ENCODE measurements around the gene FCMR. TPM values are rescaled to one million over a fixed set of nuclear protein-coding genes. Genes with fewer than 3 reads are reported as not detected.

The FCMR gene
- total and polyA plus RNA-seq, 2 donors (not counting 1 experiment from before 2014, with no cell fraction given), result 711 to 931 TPM

GRCh38 chr1:206941766-206942418 lies 20.2 kb upstream of the FCMR start:
- CTCF ChIA-PET, result interaction anchor here (1.2 to 4.0 kb wide), 6 partner anchors 10 to 278 kb away, joined by 3 to 20 read pairs (median 4); partner anchors contain the start of gene FCAMR
- no peak overlapping the region for H3K4me3 Mint-ChIP-seq
- Histone ChIP-seq H3K9me3 (ENCODE audit: control extremely low read depth in 1 of 3, control insufficient read depth in 2 of 3, insufficient read depth in 1 of 3, low read length in 2 of 3) (no peaks in the 10 kb centered on the region), H3K4me1 (ENCODE audit: control insufficient read depth in 2 of 2, insufficient read depth in 2 of 2, low read length in 2 of 2) (no peaks in the 10 kb centered on the region), H3K27me3 (replicated peaks in 1 of 4; ENCODE audit: control extremely low read depth in 1 of 4, control insufficient read depth in 3 of 4, insufficient read depth in 4 of 4, low read length in 3 of 4) (peaks cover 0 to 5% (median 2%) of the 10 kb centered on the region in 4 experiments), H3K79me2 (ENCODE audit: control insufficient read depth, insufficient read depth, low read length) (no peaks in the 10 kb centered on the region), H4K20me1 (ENCODE audit: control insufficient read depth, insufficient read depth, low read length, poor library complexity, severe bottlenecking) (no peaks in the 10 kb centered on the region), H3K4me3 (ENCODE audit: control extremely low read depth in 1 of 5, extremely low read depth in 1 of 5, insufficient read depth in 1 of 5, low read depth in 2 of 5, low read length in 4 of 5) (no peak overlapping the region), H3K9ac (ENCODE audit: low read length) (no peak overlapping the region), H2AFZ (ENCODE audit: insufficient read depth, low read depth, low read length, poor library complexity, severe bottlenecking) (no peak overlapping the region), H3K36me3 (replicated peaks in 1 of 2; ENCODE audit: control extremely low read depth in 1 of 2, control insufficient read depth in 1 of 2, extremely low read depth in 1 of 2, insufficient read depth in 2 of 2, low read length in 1 of 2) (no peaks in the 10 kb centered on the region), H3K4me2 (replicated peaks; ENCODE audit: low read depth, low read length, poor library complexity, severe bottlenecking) (no peak overlapping the region), H3K27ac (ENCODE audit: low read length in 2 of 2) (no peak overlapping the region)
- no peaks in the 10 kb centered on the region for H3K9me3 Mint-ChIP-seq (ENCODE audit: insufficient read depth)
- WGBS (ENCODE audit: insufficient coverage), result 91% methylated on average over 3 of the region's 6 CpGs
- POLR2A ChIA-PET, result interaction anchor here (0.9 kb wide), 1 partner anchor 11 kb away, joined by 3 read pairs; no protein-coding TSS in a partner anchor
- TF ChIP-seq CTCF (IDR thresholded peaks at IDR 0.05) (no peak), EZH2 (IDR thresholded peaks at IDR 0.05; ENCODE audit: borderline replicate concordance, insufficient read depth, low read depth, low read length, poor library complexity, severe bottlenecking) (no peak)
- intact Hi-C loops (cut with micrococcal nuclease), result no loop called here
- DNase-seq (no peak), ATAC-seq (ENCODE audit: low read depth) (no peak)
- H3K27ac Mint-ChIP-seq, result no peak overlapping the region
- no peaks in the 10 kb centered on the region for H3K4me1 Mint-ChIP-seq
- peaks cover 8% of the 10 kb centered on the region for H3K27me3 Mint-ChIP-seq

- no peaks in the 10 kb centered on the region for H3K4me1 Mint-ChIP-seq
- Histone ChIP-seq H3K9me3 (ENCODE audit: control extremely low read depth in 1 of 3, control insufficient read depth in 2 of 3, insufficient read depth in 1 of 3, low read length in 2 of 3) (no peaks in the 10 kb centered on the region), H2AFZ (ENCODE audit: insufficient read depth, low read depth, low read length, poor library complexity, severe bottlenecking) (no peak overlapping the region), H3K4me1 (ENCODE audit: control insufficient read depth in 2 of 2, insufficient read depth in 2 of 2, low read length in 2 of 2) (no peaks in the 10 kb centered on the region), H3K36me3 (replicated peaks in 1 of 2; ENCODE audit: control extremely low read depth in 1 of 2, control insufficient read depth in 1 of 2, extremely low read depth in 1 of 2, insufficient read depth in 2 of 2, low read length in 1 of 2) (no peaks in the 10 kb centered on the region), H3K4me2 (replicated peaks; ENCODE audit: low read depth, low read length, poor library complexity, severe bottlenecking) (no peak overlapping the region), H3K9ac (ENCODE audit: low read length) (no peak overlapping the region), H4K20me1 (ENCODE audit: control insufficient read depth, insufficient read depth, low read length, poor library complexity, severe bottlenecking) (no peaks in the 10 kb centered on the region), H3K79me2 (ENCODE audit: control insufficient read depth, insufficient read depth, low read length) (no peaks in the 10 kb centered on the region), H3K27ac (ENCODE audit: low read length in 2 of 2) (no peak overlapping the region), H3K4me3 (ENCODE audit: control extremely low read depth in 1 of 5, extremely low read depth in 1 of 5, insufficient read depth in 1 of 5, low read depth in 2 of 5, low read length in 4 of 5) (no peak overlapping the region), H3K27me3 (replicated peaks in 1 of 4; ENCODE audit: control extremely low read depth in 1 of 4, control insufficient read depth in 3 of 4, insufficient read depth in 4 of 4, low read length in 3 of 4) (peaks cover 0 to 4% (median 0%) of the 10 kb centered on the region in 4 experiments)
- H3K27me3 Mint-ChIP-seq, result peaks cover 3% of the 10 kb centered on the region
- 100% methylated on average over 2 of the region's 3 CpGs for WGBS (ENCODE audit: insufficient coverage)
- intact Hi-C loops (cut with micrococcal nuclease), result no loop called here
- ATAC-seq (ENCODE audit: low read depth) (no peak), DNase-seq (no peak)
- CTCF ChIA-PET, result interaction anchor here (1.6 to 4.0 kb wide), 5 partner anchors 9 to 206 kb away, joined by 3 to 20 read pairs (median 6); partner anchors contain the start of gene FCAMR
- H3K9me3 Mint-ChIP-seq (ENCODE audit: insufficient read depth), result no peaks in the 10 kb centered on the region
- no peak for TF ChIP-seq CTCF (IDR thresholded peaks at IDR 0.05)
- TF ChIP-seq EZH2 (IDR thresholded peaks at IDR 0.05; ENCODE audit: borderline replicate concordance, insufficient read depth, low read depth, low read length, poor library complexity, severe bottlenecking), result no peak
- POLR2A ChIA-PET, result no interaction called here
- H3K27ac Mint-ChIP-seq, result no peak overlapping the region
- no peak overlapping the region for H3K4me3 Mint-ChIP-seq
Observed at GRCh38 chr1:206940588-206940936, 18.8 kb upstream of the FCMR start.

All from B cell (primary cell).